GM20431 (cell line): ENCODE measurements around the gene TAGLN2.
"Not testable (repeated sequence)": the region's sequence is repeated elsewhere in the genome, so short reads cannot be mapped to it uniquely, and the experiment has no call there.

Experiments
- in situ Hi-C: fragments of 300-500 bp; cut with MseI, MboI; formaldehyde crosslinking; loops from one replicate; pipeline ENCODE4 v1.15.0; 2020; ENCODE audit warnings: low sequenced_read_pairs; ENCODE audit not compliant: unreplicated experiment

TAGLN2 gene

DNA sequence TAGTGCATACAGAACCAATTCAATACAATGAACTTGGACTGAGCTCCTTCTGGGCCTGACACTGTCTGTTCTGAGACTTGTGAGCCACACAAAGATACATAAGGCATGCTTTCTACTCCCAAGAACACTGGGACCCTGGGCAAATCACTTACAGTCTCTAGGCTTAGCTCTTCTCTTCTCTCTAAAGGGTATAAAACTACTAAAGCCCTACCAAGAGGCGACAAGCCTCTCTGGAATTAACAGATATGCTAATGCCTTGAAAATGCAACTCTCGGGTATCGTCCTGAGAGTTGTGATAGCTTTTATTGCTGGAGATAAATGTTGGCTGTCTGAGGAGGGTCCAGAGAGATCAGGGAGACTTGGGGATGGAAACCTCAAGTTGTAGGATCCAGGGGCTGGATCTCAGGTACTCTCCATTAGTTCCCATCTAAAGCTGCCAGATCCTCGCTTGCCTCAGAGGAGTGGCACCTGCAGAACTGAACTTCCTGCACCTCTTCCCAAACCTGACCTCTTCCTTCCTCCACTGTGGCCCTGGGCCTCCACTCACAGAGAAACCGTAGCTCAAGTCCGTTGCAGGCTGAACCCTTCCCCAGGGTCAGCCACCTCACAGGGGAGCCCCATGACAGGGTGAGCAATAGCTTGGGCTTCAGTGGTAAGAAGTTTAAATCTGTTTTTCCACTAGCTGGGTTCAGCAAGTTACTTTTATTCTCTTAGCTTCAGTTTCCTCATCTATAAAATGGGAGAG, 13.8 kb downstream of the TAGLN2 start:
- in situ Hi-C loops = no loop called here

DNA sequence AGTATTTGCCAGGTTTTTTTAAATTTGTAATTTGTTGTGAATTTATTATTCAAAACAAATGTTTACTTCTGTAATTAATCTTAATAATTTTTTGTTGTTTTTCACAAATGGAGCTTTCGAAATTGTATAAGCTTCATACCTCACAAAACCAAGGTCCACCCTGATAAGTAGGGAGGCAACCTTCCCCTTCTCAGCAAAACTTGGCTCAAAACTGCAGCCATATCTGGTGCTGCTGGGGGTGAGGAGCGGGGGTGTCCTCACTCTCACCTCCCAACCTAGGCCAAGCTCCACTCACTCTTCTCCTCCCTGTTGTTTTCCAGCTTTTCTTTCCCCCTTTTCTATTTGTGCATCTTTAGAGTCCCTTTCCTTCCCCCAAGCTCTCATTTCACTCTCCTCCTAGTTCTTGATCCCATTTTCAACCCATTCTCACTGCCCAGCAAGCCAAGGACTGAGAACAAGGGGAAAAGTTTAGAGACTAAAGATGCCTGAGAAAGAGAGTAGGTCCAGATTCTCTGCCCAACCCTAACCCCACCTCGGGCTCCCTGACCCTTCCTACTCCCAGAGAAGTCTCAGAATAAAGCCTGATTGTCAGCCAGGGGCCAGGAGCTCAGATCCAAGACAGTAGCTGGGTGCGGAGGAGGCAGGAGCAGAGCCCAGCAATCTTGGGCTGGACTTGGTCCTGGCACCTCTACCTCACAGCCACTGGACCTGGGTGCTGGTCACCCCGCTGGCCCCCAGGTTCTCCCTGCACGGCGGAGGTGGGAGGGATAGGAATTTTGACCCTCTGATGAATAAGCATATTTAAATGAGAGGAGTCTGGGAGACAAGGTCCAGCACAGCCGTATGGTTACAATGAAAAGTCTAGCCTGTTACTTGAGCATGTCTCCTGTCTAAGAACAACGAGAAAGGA, 17.0 kb downstream of the TAGLN2 start:
- in situ Hi-C loops = no loop called here

DNA sequence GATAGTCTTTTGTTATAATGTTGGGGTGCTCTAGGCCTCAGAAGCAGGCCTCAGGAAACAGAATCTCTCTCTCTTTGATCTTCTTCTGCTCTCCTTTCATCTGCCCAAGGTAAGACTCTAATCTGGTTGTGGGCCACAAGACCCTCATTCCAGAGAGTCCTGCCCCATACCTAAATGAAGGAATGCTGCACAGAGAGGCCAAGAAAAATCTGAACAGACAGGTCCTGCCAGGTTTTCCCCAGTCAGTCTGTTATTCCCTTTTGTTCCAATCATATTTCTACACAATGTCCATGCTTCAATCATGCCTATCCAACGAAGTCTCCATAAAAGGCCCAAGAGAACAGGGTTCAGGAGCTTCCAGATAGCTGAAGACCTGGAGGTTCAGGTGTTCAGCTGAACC, 18.3 kb downstream of the TAGLN2 start:
- in situ Hi-C loops = no loop called here

DNA sequence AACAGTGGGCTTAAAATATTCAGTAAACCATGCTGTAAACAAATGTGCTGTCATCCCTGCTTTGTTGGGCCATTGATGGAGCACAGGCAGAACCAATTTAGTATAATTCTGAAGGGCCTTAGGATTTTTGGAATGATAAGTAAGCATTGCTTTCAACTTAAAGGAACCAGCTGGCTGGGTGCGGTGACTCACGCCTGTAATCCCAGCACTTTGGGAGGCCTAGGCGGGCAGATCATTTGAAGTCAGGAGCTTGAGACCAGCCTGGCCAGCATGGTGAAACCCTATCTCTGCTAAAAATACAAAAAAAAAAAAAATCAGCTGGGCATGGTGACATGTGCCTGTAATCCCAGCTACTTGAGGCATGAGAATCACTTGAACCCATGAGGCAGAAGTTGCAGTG, 21.3 kb downstream of the TAGLN2 start:
- in situ Hi-C loops = not testable (repeated sequence)

DNA sequence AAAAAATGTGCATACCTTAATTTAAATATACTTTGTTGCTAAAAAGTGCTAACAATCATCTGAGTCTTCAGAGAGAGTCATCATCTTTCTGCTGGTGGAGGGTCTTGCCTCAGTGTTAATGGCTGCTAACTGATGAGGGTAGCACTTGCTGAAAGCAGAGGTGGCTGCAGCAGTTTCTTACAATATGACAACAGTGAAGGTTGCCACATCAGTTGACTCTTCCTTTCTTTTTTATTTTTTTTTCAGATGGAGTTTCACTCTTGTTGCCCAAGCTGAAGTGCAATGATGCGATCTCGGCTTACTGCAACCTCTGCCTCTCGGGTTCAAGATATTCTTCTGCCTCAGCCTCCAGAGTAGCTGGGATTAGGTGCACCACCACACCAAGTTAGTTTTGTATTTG, 22.8 kb downstream of the TAGLN2 start:
- in situ Hi-C loops = no loop called here

DNA sequence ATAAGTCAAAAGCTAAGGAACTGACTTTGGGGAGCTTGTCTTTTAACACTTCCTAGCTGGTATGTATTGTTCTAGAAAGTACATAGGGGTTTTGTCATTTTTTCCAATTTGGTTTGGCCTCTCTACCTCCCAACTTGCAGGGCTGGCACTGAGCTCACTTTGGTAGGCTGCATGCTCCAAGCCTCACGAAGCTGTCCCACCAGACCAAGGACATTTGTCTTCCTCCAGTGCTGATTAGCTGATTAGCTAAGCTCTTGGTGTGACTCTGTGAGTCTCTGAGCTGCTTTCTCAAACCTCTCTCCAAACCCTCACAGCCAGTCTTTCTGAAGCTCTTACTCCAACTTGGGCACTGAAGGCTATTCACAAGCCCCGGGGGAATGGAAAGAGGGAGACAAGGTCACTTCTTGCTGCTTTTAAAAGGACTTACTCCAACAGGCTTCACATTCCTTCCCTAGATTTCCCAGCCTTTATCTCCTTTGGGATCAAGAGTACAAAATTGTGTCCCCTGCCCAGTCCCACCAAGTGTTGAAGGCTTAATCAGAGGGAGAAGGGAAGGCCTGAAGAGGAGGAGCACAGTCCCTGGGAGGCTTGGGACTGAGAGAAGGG, 24.4 kb downstream of the TAGLN2 start:
- in situ Hi-C loops = no loop called here

DNA sequence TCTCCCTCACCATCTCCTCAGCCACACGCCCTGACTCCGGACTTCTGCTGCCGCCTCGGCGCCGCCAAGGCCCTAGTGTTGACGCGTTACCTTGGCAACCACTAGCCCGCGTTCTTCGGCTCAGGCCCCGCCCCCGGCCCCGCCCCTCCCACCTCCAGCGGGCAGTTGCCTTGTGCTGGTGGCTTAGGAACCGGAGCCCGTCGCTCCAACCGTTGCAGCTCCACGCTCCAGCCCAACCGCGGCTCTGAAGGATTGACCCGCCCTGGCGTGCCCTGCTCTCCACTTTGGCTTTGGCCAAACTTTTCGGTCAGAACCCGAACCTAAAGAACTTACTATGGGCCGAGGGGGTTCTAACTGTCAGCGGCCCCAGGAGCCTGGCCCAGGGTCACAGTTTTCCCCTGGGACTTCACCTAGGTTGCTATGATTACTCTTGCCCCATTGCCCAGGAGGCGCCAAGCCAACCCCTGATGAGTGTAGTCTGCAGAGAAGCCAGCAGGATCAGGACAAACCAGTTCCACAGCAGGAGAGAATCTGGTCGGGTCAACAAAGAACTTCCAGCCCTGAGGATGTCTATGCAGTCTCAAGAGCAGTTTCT, 25.1 kb downstream of the TAGLN2 start, which contains the start of gene CFAP45:
TSS of gene CFAP45 (minus strand) at position 80 of the 595 bp plus-strand sequence. CDS start at position 13, 67 bp downstream.
- in situ Hi-C loops = no loop called here

DNA sequence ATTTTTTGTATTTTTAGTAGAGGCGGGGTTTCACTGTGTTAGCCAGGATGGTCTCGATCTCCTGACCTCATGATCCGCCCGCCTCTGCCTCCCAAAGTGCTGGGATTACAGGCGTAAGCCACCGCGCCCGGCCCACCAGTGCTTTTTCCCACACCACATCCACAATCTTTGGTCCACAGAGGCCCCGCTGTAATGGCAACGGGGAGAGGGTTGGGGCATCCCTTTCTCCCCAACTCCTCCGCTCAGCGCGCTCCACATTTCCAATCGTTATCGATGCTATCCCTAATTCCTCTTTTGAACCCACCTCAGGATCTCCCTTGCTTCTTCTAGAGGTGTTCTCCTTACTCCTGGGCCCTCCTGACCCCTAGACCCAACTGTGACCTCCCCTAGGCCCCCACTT, 25.7 kb downstream of the TAGLN2 start:
- in situ Hi-C loops = not testable (repeated sequence)

DNA sequence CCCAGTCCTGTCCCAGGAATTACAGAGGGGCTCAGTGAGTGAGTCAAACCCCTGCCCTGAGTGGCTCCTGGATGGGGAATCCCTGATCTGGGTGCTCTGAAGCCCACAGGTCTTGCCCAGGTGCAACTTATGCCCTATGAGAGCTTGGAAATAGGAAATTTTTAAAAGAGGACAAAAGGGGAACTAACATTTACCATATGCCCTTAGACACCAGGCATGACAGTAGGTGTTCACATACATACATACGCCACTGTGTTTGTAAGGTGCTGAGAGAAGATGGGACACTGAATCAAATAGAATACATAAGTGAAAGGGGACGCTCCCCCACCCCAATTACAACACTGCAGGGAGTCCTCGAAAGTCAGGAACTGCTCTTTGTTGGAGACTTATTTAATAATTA, 26.8 kb downstream of the TAGLN2 start:
- in situ Hi-C loops = no loop called here

DNA sequence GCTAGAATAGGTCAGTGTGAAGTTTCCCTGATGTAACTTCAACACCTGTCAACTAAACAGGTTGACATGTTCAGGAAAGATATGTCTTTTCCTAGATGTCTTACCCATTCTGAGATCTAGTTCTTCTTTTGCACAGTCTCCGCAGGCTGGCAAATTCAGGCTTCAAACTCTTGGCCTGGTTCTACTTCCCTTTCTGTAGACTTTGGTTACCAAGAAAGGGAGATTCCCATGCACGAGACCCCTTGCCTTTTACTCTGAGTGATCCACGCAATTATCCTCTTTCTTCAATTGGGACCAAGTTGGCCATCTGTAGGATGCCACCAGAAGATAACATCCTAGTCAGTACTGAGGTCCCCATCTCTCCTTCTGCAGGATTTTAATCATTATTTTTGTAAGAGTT, 27.3 kb downstream of the TAGLN2 start:
- in situ Hi-C loops = no loop called here

DNA sequence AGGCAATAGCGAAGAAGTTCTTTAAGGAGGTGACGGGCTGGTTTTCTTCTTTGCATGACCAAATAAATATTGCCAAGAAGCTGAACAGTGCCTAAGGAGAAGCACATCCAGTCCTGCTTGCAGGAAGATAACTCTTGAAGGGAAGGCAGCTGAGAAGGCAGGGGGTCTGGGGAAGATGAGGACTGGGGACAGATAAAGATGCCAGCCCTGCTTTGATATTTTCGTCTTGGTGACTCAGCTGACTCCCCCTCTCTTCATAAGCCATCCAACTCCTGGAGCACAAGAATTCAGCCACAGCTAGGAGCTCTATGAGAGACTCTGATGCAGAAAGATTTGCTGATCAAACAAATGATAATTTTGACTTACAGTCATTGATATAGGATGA, 28.8 kb downstream of the TAGLN2 start:
- in situ Hi-C loops = no loop called here

DNA sequence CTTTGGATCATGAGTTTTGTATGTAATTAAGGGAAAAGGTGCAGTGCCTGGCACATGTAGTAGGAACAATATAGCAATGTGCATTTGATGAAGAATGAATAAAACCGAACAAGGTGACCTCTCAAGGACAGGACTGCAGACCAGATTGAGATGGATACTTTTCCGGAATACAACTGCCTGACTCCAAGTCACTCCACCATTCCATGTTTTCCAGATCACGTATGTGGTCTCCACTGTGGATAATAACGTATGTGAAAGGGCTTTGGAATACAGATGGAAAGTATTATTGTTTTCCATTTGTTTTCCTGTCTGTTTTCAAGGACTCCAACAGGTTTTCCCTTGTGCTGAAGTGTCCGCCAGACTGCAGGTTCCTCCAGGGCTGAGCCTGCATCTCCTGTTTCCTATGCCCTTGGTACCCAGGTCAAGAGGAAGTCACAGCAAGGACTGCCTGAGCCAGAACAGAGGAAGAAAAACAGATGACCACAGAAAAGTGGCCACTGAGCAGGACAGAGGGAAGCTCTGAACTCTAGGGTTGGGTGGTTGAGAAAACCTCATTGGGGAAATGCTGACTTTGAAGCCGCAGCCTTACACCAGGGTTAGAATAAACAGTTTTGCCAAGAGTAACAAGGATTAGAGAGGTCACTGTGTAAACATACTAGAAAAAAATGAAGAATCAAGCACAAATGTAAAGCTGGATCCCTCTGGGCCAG, 29.3 kb downstream of the TAGLN2 start:
- in situ Hi-C loops = no loop called here

DNA sequence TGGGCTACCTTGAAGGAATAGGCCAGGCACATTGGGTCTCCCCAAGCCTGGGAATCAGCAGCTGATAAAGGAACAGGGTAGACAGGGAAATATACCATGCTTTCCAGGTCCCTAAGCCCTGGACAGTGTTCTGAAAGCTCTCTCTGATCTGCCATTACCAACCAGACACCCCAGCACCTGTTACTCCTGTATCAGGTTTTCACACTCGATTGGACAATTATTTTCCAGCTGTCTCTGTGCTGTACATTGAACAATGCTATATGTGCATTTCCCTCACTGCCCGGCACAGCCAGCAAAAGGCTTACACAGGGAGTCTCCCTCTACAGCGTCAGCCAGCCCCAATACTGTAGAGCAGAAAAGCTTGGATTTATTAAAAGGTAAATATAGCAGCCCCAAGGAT, 30.0 kb downstream of the TAGLN2 start:
- in situ Hi-C loops = no loop called here

DNA sequence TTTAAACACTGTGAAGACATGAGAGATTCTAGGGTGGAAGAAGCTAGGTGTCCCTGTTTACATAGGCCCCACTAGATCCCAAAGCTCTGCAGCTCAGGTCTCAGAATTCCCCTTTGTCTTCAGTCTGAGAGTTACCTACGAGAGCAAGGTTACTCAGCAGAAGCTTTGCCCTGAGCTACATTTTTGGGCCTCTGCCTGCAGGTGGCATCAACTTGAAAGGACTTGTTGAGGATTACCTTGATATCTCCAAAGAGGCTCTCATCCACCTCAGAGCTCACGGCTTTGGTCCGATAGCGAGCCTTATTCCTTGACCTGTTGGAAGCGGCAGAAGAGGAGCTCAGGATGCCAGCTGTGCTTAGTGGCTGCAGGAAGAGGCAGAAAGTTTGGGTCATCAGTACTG, 32.4 kb downstream of the TAGLN2 start:
- in situ Hi-C loops = no loop called here

DNA sequence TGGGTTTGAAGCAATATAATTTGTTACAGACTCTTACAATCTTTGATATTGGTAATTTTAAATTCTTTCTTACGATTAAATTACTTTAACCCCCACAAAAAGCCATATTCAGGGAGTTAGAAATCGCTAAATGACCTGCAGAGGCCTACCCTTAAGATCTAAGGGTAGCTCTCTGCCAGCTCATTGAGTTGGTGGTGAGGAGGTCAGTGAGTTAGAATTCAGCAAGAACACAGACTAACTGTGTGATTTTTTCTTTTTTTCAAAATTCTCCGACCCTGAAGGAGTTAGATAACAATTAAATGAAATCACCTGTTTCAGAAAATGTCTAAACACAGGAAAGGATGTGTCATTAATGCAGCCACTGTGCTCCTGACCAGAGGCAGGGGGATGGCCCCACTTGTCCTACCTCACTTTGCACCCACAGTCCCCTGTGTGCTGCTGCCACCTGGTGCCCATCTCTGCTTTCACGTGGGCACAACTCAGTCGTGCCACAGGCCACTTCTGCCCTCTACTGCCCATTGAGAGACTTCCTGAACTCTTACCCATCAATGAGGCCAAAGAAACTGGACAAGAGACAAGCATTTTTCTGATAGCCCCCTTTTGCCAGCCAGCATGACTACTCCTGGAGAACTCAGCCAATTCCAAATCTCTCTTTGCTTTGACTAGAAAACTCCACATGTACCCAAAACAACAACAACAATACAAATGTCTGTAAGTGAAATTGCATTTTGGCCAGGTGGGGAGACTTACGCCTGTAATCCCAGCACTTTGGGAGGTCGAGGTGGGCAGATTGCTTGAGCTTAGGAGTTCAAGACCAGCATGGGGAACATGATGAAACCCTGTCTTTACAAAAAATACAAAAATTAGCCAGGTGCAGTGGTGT, 33.8 kb downstream of the TAGLN2 start:
- in situ Hi-C loops = no loop called here

DNA sequence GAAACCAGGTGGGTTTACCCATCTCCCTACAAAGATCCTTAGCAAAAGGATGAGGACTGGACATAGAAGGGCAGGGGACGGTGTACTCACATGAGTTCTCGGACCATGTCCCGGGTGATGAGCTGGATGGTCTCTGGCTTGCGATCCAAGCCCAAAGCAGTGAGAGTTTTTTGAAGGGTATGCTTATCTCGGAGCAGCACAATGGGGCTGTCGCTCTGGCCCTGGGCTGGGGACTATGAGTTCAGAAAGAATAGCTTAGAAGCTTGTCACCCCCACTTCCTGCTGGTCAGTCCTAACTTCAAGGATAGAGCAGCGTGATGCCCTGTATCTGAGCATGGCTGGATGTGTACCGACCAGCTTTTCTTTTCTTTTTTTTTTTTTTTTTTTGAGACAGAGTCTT, 34.9 kb downstream of the TAGLN2 start:
- in situ Hi-C loops = no loop called here

DNA sequence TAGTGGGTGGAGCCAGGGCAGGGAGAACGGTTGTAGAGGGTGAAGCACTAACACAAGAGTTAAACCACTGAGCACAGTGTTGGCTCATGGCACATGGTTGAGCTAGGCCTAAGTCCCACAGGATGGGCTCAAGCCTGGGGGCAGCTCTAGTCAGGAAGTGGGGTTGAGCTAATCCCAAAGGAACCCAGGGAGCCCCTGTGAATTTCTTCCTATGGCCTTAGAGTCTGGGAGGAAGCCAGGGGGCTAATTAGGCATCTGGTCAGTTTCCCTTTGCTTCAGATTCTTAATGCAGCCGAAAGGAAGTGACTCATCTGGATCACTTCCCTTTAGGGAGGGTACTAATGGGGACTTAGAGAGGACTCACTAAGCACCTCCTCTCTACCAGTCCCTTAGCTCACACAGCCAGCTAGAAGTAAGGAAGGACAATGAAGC, 35.5 kb downstream of the TAGLN2 start:
- in situ Hi-C loops = no loop called here

DNA sequence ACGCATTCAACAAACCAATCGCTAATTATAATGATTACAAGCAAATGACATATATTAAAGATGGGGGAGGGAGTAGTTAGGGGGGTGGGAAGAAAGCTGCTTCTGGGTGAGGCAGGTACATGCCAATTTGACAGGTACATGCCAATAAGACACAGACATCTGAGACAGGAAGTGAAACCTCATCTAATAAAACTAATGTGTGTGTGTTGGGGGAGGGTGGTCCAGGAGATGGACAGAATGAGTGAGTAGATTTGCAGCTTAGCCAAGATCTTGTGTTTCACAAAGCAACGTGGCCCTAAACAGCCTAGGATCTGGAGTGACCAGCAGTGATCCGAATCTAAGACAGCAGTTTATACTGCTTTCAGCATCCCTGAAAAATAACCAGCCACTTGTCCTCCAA, 36.1 kb downstream of the TAGLN2 start:
- in situ Hi-C loops = no loop called here

DNA sequence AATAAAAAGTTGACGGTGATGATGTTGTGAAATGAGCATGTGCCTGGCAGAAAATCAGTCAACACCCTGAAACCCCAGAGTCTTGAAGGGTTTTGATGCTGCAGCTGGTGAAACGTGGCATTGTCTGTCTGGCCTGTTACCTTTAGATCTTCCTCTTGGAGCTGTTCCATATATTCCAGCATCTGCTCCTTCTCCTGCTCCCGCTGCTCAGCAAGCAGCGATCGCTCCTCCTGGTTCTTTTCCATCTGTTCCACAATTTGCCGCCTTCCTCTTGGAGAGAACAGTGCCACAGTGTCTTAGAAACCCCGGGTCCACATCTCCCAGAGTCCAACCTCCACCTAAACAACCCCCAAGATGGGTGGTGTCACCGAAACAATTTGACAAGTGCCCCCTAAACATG, 41.0 kb downstream of the TAGLN2 start:
- in situ Hi-C loops = no loop called here
